ENCODE measurements around the gene ASPSCR1. TPM values are rescaled to one million over a fixed set of nuclear protein-coding genes. Genes with fewer than 3 reads are reported as not detected.

Gene ASPSCR1
- total and polyA plus RNA-seq, 2 of the 13 experiments (the other 11 are each of a cell fraction or from before 2014, with no cell fraction given): 274 to 314 TPM

DNA sequence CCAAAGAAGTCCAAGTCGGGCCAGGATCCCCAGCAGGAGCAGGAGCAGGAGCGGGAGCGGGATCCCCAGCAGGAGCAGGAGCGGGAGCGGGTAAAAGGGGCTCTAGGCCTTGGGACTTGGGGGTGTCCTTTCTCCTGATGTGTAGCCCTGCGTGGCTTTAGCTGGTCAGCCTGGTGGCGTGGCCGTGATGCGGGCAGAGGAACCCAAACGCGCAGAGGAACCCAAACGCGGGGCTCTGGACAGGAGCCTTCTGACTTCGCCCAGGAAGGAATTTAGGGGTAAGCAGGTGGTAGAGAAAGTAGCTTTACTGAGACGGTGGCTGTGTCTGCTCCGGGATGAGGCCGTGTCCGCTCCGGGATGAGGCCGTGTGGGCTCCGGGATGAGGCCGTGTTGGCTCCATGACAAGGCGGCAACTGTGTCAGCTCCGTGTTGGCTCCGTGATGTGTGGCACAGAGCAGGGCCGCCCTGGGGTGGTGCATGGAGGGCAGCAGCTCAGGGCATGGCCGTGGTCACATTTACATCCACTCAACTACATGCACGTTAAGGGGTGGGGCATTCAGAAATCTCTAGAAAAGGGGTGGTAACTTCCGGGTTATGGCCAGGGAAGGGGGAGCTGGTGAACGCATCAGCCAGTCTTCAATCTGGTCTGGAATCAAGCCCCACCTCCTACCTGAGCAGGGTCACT is 19.5 kb downstream of the ASPSCR1 start (continued):
- TF ChIP-seq, protein P1, sequence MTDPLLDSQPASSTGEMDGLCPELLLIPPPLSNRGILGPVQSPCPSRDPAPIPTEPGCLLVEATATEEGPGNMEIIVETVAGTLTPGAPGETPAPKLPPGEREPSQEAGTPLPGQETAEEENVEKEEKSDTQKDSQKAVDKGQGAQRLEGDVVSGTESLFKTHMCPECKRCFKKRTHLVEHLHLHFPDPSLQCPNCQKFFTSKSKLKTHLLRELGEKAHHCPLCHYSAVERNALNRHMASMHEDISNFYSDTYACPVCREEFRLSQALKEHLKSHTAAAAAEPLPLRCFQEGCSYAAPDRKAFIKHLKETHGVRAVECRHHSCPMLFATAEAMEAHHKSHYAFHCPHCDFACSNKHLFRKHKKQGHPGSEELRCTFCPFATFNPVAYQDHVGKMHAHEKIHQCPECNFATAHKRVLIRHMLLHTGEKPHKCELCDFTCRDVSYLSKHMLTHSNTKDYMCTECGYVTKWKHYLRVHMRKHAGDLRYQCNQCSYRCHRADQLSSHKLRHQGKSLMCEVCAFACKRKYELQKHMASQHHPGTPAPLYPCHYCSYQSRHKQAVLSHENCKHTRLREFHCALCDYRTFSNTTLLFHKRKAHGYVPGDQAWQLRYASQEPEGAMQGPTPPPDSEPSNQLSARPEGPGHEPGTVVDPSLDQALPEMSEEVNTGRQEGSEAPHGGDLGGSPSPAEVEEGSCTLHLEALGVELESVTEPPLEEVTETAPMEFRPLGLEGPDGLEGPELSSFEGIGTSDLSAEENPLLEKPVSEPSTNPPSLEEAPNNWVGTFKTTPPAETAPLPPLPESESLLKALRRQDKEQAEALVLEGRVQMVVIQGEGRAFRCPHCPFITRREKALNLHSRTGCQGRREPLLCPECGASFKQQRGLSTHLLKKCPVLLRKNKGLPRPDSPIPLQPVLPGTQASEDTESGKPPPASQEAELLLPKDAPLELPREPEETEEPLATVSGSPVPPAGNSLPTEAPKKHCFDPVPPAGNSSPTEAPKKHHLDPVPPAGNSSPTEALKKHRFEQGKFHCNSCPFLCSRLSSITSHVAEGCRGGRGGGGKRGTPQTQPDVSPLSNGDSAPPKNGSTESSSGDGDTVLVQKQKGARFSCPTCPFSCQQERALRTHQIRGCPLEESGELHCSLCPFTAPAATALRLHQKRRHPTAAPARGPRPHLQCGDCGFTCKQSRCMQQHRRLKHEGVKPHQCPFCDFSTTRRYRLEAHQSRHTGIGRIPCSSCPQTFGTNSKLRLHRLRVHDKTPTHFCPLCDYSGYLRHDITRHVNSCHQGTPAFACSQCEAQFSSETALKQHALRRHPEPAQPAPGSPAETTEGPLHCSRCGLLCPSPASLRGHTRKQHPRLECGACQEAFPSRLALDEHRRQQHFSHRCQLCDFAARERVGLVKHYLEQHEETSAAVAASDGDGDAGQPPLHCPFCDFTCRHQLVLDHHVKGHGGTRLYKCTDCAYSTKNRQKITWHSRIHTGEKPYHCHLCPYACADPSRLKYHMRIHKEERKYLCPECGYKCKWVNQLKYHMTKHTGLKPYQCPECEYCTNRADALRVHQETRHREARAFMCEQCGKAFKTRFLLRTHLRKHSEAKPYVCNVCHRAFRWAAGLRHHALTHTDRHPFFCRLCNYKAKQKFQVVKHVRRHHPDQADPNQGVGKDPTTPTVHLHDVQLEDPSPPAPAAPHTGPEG (CRISPR knock-in tag; IDR thresholded peaks at IDR 0.05): no peak
- TF ChIP-seq HNRNPL (IDR thresholded peaks at IDR 0.05; ENCODE audit: low read depth, low read length) (peak; percentile 95), NFE2L1 (CRISPR knock-in tag; IDR thresholded peaks at IDR 0.05; ENCODE audit: borderline replicate concordance) (no peak), KAT2B (IDR thresholded peaks at IDR 0.05; ENCODE audit: borderline replicate concordance, low read depth, low read length) (no peak), TMF1 (CRISPR knock-in tag; IDR thresholded peaks at IDR 0.05; ENCODE audit: low read depth) (peak; percentile 43; the same call in 1 of the 2 replicates), TARDBP (CRISPR knock-in tag; IDR thresholded peaks at IDR 0.05) (0 out of 2 replicates have a peak, but pooled peaks have one; percentile 31), ZNF550 (CRISPR knock-in tag; IDR thresholded peaks at IDR 0.05; ENCODE audit: borderline replicate concordance) (no peak), ZNF484 (CRISPR knock-in tag; IDR thresholded peaks at IDR 0.05; ENCODE audit: borderline replicate concordance, low read depth) (no peak), ZNF121 (CRISPR knock-in tag; IDR thresholded peaks at IDR 0.05) (no peak), SNRNP70 (IDR thresholded peaks at IDR 0.05; ENCODE audit: low read depth, low read length) (no peak), FIP1L1 (IDR thresholded peaks at IDR 0.05; ENCODE audit: borderline replicate concordance, insufficient read depth, low read depth, low read length) (no peak), STAG1 (CRISPR knock-in tag; IDR thresholded peaks at IDR 0.05) (no peak), KAT7 (CRISPR knock-in tag; IDR thresholded peaks at IDR 0.05; ENCODE audit: borderline replicate concordance) (no peak), GABPB1 (CRISPR knock-in tag; IDR thresholded peaks at IDR 0.05) (peak; percentile 70)
- TF ChIP-seq, protein P2, sequence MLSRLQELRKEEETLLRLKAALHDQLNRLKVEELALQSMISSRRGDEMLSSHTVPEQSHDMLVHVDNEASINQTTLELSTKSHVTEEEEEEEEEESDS (CRISPR knock-in tag; IDR thresholded peaks at IDR 0.05; ENCODE audit: borderline replicate concordance): no peak
- TF ChIP-seq, protein P3, sequence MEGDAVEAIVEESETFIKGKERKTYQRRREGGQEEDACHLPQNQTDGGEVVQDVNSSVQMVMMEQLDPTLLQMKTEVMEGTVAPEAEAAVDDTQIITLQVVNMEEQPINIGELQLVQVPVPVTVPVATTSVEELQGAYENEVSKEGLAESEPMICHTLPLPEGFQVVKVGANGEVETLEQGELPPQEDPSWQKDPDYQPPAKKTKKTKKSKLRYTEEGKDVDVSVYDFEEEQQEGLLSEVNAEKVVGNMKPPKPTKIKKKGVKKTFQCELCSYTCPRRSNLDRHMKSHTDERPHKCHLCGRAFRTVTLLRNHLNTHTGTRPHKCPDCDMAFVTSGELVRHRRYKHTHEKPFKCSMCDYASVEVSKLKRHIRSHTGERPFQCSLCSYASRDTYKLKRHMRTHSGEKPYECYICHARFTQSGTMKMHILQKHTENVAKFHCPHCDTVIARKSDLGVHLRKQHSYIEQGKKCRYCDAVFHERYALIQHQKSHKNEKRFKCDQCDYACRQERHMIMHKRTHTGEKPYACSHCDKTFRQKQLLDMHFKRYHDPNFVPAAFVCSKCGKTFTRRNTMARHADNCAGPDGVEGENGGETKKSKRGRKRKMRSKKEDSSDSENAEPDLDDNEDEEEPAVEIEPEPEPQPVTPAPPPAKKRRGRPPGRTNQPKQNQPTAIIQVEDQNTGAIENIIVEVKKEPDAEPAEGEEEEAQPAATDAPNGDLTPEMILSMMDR (CRISPR knock-in tag; IDR thresholded peaks at IDR 0.05): no peak
- TF ChIP-seq, protein P4, sequence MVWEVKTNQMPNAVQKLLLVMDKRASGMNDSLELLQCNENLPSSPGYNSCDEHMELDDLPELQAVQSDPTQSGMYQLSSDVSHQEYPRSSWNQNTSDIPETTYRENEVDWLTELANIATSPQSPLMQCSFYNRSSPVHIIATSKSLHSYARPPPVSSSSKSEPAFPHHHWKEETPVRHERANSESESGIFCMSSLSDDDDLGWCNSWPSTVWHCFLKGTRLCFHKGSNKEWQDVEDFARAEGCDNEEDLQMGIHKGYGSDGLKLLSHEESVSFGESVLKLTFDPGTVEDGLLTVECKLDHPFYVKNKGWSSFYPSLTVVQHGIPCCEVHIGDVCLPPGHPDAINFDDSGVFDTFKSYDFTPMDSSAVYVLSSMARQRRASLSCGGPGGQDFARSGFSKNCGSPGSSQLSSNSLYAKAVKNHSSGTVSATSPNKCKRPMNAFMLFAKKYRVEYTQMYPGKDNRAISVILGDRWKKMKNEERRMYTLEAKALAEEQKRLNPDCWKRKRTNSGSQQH (CRISPR knock-in tag; IDR thresholded peaks at IDR 0.05; ENCODE audit: low read depth): peak; percentile 60; the same call in 1 of the 2 replicates
